ENCODE results near the gene CHL1.

DNA sequence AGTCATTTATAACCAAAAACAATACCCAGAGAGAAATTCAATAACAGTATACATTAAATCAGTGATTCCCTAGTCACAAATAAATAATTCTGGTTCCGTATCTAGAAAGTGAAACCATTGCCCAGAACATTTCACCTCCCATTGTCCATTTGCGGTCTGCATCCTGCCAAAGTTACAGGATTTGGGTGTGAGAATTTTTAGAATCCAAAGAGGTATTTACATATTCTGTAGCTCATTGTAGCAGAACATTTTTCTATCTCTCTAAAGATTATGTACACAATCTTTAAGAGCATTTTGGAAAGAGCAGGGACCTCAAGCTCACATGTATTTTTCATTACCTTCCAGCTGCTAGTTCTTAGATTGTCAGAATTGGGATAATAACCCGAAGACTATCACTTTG is 261.6 kb downstream of the CHL1 start:
- TF ChIP-seq, protein P1, sequence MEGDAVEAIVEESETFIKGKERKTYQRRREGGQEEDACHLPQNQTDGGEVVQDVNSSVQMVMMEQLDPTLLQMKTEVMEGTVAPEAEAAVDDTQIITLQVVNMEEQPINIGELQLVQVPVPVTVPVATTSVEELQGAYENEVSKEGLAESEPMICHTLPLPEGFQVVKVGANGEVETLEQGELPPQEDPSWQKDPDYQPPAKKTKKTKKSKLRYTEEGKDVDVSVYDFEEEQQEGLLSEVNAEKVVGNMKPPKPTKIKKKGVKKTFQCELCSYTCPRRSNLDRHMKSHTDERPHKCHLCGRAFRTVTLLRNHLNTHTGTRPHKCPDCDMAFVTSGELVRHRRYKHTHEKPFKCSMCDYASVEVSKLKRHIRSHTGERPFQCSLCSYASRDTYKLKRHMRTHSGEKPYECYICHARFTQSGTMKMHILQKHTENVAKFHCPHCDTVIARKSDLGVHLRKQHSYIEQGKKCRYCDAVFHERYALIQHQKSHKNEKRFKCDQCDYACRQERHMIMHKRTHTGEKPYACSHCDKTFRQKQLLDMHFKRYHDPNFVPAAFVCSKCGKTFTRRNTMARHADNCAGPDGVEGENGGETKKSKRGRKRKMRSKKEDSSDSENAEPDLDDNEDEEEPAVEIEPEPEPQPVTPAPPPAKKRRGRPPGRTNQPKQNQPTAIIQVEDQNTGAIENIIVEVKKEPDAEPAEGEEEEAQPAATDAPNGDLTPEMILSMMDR (IDR thresholded peaks at IDR 0.05) = no peak
- TF ChIP-seq POLR2A (IDR thresholded peaks at IDR 0.05) = no peak

All from body of pancreas (tissue), 4 donors.